LNCaP clone FGC (cell line): ENCODE data around the gene ZNF197.
A peak's percentile ranks its signal among the peaks of the same experiment; 100 is the strongest.
"Not testable (repeated sequence)": the region's sequence is repeated elsewhere in the genome, so short reads cannot be mapped to it uniquely, and the experiment has no call there.

Experiments used
- DNase-seq: peaks from one replicate; pipeline ENCODE4 v3.0.0-alpha.2; 2011; ENCODE audit warnings: low read depth
- H3K4me3 ChIP-seq: 2 replicates; pipeline ENCODE4 v1.5.1; 2011; ENCODE audit warnings: mild to moderate bottlenecking, low read depth, low read length, control low read depth
- TF ChIP-seq, protein P1 (sequence below): IDR thresholded peaks from 2 replicates; pipeline ENCODE4 v1.5.1; 2012; ENCODE audit warnings: mild to moderate bottlenecking; ENCODE audit not compliant: control insufficient read depth, insufficient read depth; ENCODE audit errors: extremely low read depth

The ZNF197 gene

DNA sequence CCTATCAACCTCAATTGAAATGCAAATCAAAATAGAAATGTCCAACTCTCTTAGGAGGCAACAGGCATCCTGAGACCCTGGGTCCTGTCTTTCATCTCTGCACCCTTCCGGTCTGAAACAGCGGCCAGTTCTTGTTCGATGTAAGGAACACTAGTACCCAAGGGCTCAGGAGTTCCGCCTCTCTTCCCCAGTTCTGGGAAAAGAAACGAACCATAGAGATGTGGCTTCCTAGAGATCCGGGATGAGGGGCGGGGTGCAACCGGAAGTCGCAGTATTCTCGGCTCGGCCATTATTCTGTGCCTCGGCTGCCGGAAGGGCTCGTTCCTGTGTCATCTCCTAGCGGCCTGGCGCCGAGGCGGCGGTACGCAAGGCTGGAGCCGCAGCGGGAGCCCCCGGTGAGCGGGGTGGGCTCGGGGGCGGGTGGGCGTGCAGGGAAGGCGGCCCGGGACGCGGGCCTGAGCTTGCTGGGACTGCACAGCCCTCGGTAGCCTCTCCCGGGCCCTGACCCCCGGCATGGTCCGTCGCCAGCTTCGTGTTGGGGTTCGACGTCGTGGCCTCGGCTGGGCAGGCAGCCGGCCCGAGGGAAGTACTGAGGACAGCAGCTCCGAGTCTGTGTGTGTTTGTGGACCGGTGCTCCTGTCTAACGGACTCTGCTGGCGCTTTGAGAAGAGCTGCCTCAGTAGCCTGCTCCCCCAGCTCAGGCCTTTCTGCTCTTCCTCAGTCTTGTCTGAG lies at the start of gene ZNF197:
ZNF197 (plus strand) TSS at position 288 of the 732 bp plus-strand sequence. CDS start 4,119 bp downstream, outside the sequence.
- peak; percentile 72 for DNase-seq
- TF ChIP-seq, protein P1, sequence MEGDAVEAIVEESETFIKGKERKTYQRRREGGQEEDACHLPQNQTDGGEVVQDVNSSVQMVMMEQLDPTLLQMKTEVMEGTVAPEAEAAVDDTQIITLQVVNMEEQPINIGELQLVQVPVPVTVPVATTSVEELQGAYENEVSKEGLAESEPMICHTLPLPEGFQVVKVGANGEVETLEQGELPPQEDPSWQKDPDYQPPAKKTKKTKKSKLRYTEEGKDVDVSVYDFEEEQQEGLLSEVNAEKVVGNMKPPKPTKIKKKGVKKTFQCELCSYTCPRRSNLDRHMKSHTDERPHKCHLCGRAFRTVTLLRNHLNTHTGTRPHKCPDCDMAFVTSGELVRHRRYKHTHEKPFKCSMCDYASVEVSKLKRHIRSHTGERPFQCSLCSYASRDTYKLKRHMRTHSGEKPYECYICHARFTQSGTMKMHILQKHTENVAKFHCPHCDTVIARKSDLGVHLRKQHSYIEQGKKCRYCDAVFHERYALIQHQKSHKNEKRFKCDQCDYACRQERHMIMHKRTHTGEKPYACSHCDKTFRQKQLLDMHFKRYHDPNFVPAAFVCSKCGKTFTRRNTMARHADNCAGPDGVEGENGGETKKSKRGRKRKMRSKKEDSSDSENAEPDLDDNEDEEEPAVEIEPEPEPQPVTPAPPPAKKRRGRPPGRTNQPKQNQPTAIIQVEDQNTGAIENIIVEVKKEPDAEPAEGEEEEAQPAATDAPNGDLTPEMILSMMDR = no peak
- H3K4me3 ChIP-seq = peak within 1 kb of the TSS; percentile 83

- TF ChIP-seq, protein P1 = no peak
- H3K4me3 ChIP-seq = no peak overlapping the region
- no peak for DNase-seq
Observed at GRCh38 chr3:44576613-44577012, 48.2 kb upstream of the ZNF197 start.

DNA sequence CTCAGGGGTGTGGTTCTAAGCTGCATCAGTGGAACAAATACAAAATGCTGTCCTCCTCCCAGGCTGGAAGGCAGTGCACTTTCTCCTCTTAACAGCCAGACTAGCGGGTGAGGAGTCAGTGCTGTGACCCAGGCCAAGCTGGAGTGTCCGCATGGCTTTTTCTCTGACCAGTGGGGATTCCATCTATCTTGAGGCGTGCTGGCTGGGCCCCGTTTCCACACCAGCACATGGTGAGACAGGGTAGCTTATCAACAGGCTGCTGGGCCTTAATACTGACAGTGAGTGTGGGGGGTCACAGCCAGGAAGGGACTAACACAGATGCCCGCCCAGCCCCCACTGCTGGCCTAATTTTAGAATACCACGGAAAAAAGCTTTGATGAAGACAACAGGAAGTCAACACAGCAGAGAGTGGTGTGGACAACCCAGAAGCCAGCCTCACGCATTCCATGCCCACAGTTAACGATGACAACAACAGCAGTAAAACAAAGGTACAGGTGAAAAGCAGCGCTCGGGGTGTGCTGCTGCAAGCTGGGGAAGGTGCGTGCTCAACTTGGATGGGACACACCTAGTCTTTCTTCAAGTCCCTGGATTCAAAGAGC lies 47.4 kb upstream of the ZNF197 start:
- DNase-seq, H3K4me3 ChIP-seq: not testable (repeated sequence)

DNA sequence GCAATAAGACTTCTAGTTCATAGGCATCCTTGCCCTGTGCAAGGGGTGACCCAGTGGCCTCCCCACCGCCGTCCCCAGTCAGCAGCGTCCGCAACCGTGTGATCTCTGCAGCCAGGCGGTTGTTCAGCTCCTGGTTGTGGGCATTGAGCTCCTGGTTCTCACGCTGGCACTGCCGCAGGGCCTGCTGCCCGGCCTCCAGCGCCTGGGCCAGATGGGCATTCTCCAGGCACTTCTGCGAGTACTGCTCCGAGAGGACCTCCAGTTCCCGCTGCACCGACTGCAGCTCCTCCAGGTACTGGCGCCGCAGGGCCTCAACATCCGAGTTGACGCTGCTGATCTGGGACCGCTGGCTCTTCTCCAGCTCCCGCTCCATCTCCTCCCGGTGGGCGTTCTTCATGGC lies 46.5 kb upstream of the ZNF197 start:
- DNase-seq = not testable (repeated sequence)

GRCh38 chr3:44578924-44579515 lies 45.8 kb upstream of the ZNF197 start:
- H3K4me3 ChIP-seq, DNase-seq: not testable (repeated sequence)

More for the DNA sequence above, 46.5 kb upstream of the ZNF197 start:
- not testable (repeated sequence) for H3K4me3 ChIP-seq

GRCh38 chr3:44579749-44580148 lies 45.1 kb upstream of the ZNF197 start:
- not testable (repeated sequence) for H3K4me3 ChIP-seq, DNase-seq

GRCh38 chr3:44580971-44581370 lies 43.9 kb upstream of the ZNF197 start:
- not testable (repeated sequence) for DNase-seq, H3K4me3 ChIP-seq

GRCh38 chr3:44584646-44585501 lies 40.0 kb upstream of the ZNF197 start, which contains the start of gene ZNF660:
ZNF660 (plus strand) TSS chr3:44584964; CDS start chr3:44594194, 9,230 bp downstream.
- TF ChIP-seq, protein P1 = no peak
- DNase-seq = no peak
- H3K4me3 ChIP-seq = no peak within 1 kb of the TSS

- TF ChIP-seq, protein P1 = no peak
- H3K4me3 ChIP-seq = no peak overlapping the region
- no peak for DNase-seq
Observed at GRCh38 chr3:44596621-44597020, 28.2 kb upstream of the ZNF197 start.
